Activated CD4-positive, alpha-beta T cell treated with anti-CD3 and anti-CD28 coated beads for 4 hours (primary cell): ENCODE results near the gene SYNE2.
"Not testable (repeated sequence)": the region's sequence is repeated elsewhere in the genome, so short reads cannot be mapped to it uniquely, and the experiment has no call there.

ENCODE experiments used
- DNase-seq, 2 donors: peaks; one replicate each; pipeline ENCODE4 v3.0.0-alpha.2; 2020

Gene SYNE2

DNA sequence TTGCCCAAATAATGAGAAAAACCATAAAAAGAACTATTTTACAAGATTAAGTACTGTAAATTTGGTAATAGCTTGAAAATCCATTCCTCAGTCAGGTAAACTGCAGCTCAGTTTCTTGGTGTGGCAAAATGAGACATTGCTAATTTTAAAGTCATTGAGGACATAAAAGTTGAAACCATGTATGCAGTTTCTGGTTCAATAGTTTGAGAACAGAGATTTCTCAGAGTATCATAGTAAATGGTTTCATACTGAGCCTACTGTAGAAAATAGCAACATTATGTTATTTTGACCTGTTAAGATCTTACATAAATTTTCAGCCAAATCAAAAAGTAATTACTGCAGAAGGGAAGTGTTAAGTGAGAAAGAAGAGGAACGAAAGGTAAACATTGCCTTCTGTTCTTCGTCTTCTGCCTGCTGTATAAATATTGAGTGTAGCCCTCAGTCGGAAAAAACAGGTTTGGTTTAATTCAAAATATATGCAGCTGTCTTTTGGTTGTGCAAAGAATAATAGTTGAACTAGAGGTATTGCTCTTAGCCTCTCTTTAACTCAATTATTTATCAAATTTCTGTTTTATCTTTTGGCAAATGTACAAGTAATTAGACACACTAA lies 119.6 kb downstream of the SYNE2 start:
- DNase-seq = no peak

DNA sequence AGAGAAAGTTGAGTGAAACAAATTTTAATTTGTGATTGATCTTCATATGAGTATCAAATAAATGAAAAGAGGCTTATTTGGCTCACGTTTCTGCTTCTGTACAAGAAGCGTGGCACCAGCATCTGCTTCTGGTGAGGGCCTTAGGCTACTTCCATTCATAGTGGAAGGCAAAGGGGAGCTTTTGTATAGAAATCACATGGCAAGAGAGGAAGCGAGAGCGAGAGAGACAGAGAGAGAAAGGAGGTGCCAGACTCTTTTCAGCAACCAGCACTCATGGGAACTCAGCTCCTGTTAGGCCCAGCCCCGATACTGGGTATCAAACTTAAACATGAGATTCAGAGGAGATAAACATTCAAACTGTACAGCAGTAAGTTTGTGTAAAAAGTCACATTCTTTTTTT lies 121.4 kb downstream of the SYNE2 start:
- no peak for DNase-seq

DNA sequence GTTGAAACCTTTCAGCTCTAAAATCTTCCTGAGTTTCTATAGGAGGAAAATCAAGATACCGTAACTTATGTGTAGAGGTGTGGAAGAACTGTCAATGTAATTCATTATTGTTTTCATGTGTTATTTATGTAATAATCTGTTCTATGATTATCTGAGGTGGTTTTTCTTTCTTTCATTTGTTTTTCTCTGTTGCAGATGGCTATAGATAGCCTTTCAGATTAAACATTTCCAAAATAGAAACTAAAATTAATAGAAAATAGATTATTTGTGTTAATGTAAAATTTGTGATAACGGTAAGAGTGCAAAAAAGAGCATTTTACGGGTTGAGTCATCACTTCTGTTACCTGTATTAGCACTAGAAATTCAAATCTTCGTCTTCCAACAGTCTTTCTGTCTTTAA lies 128.8 kb downstream of the SYNE2 start:
- DNase-seq = no peak

DNA sequence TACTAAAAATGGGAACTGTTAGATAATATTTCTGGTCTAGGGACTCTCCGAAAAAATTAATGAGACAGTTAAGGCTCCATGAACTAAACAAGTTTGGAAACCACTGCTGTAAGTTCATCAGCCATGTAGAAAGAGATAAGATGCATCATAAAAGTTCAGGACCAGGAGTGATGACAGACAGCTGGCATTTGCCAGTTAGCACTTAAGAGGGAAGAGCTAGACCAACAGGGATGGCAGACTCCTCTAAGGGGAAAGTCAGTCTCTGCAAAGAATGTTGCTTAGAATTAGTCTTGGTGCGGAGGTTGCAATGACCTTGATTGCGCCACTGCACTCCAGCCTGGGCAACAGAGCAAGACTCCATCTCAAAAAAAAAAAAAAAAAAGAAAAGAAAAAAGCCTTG lies 129.4 kb downstream of the SYNE2 start:
- no peak for DNase-seq

DNA sequence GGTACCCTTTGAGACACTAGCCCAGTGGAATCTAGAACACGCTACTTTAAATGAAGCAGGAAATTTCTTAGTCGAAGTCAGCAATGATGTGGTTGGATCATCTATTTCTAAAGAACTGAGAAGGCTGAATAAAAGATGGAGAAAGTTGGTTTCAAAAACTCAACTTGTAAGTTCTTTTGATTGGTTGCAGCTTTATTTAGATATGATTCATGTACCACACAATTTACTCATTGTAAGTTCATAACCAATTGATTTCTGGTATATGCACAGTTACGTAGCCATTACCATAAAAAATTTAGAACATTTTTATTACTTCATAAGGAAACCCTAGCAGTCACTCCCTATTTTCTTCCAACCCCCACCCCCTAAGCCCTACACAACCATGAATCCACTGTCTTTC lies 129.8 kb downstream of the SYNE2 start:
- DNase-seq = no peak

DNA sequence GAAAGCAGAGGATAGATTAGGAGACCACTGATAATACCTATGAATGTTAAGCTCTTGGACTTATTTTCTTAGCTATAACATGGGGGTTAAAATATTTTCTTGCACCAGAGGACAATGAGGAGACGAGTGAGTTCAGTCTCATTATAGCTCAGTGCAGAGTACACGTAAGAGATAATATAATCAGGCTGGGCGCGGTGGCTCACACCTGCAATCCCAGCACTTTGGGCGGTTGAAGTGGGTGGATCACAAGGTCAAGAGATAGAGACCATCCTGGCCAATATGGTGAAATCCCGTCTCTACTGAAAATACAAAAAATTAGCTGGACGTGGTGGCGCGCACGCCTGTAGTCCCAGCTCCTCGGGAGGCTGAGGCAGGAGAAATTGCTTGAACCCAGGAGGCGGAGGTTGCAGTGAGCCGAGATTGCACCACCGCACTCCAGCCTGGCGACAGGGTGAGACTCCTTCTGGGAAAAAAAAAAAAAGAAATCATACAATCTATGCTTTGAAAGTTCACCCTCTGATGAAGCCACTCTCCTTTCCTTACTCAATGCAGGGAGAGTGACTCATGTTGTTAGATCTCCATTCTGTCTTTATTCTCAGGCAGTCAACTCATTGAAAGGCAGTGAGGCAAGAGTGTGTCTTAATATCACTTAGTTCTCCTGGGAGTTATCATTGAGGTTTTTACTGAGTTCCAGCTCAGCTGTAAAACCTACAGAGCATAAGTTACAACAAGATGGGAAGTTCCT lies 134.2 kb downstream of the SYNE2 start:
- no peak for DNase-seq

DNA sequence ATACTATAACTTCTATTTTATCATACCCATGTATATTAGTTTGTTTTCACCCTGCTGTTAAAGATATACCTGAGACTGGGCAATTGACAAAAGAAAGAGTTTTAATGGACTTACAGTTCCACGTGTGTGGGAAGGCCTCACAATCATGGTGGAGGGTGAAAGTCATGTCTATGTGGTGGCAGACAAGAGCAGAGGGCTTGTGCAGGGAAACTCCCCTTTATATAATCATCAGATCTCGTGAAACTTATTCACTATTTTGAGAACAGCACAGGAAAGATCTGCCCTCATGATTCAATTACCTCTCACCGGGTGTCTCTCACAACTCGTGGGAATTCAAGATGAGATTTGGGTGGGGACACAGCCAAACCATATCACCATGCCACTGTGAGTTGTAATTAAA lies 135.8 kb downstream of the SYNE2 start:
- DNase-seq = no peak

DNA sequence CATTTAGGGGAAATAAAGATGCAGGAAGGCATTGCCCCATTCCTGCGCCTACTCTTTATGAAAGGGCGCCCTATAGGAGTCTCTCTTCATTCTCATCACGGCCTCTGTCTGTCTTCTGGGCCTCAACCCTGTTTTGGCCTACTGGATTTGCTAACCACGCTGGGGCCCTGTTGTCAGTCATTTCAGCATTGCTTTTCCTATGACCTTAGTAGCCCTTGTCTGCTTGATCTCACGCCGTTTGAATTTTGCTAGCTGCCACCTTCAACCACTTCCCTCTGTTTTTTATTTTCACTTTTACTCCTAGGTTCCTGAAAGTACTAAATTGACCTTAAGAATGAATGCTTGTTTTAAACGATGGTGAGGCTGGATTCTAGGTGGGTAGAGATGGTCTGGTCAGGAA lies 139.0 kb downstream of the SYNE2 start:
- no peak for DNase-seq

DNA sequence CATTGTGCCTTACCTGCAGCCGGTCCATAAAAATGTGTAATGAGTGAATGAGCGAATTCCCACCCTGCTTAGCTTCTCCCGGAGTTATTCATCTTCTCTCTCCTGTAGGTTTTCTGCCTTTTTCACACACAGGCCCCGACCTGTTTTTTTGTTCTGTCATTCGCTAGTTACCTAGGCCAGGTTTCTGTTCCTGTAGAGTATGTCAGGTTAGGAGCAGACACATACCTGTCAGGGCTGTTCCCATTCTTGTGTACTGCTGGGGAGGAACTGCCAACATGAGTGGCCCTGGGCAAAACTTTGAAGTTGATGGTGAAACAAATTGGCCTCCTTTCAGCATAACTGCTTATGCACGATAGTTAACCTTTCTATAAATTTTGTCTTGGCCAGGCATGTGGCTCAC lies 140.1 kb downstream of the SYNE2 start:
- no peak for DNase-seq

DNA sequence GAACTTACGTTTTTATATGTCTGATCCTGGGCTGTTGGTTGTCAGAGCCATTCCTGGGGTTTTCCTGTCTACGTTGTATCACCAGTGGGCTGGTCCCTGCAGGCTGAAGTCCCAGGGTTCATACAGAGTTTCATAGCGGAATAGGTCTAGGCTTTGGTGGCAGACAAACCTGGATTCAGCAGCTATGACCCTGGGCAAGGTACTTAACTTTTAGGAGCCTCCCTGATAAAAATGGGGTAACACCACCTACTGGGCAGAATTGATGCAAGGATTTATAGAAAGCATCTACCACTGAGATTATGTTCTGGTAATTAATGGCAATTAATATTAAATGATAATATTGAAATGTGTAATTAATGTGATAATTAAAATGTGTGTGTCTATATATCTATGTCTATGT lies 141.2 kb downstream of the SYNE2 start:
- DNase-seq = no peak

DNA sequence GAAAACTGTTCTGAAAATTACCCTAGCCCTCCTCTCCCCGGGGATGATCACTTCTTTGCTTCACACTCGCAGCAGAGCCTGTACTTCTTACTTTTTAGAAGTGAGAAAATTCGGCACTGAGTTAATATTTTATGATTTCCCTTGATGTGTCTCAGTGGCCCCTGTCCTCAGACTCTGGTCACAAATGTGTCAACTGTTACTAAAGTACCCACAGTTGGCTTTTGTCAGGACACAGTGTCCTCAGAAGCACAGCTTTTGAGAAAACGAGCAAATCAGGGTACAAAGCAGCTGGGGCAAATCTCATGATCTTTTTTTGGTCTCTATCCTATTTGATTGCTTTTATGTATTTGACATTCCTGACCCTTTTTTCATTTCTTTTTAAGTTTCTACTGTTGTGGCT lies 142.5 kb downstream of the SYNE2 start:
- DNase-seq = no peak

DNA sequence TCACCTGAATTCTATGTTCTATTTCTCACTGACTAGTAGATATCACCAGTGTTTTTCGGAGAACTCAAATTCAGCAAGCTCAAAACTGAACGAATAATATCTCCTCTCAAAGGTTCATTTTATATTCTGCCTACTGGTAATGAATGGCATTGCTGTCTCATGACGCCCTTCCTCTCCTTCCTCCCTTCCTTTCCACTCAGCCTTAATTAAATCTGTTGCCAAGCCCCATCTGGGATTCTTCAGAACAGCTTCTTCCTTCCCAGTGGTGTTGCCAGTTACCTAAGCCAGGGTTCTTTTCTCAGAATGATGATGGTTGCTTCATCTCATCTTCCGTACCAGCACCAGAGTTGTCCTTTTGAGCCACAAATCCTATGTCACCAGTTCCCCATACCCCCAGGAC lies 143.2 kb downstream of the SYNE2 start:
- DNase-seq = no peak

DNA sequence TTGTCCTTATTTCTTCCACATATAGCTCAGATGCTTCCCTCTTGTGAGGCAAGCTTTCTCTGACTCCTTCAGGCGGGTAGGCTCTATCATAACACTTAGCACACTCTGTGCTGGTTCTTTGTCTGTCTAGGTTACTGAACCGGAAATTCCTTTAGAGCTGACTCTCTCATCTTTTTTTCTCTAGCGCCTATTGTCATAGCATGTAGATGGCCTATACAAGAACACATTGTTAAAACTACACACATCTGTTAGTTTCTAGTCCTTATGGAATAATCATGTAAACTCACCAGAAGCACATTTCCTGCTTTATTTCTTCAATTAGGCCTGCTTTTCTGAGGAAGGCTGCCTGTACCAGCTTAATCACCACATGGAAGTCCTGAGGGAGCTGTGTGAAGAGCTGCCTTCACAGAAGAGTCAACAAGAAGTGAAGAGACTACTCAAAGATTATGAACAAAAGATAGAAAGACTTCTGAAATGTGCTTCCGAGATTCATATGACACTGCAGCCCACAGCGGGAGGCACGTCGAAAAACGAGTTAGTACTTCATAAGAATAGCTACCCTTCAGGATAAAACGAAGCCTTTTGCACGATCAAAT lies 143.9 kb downstream of the SYNE2 start:
- DNase-seq = no peak

DNA sequence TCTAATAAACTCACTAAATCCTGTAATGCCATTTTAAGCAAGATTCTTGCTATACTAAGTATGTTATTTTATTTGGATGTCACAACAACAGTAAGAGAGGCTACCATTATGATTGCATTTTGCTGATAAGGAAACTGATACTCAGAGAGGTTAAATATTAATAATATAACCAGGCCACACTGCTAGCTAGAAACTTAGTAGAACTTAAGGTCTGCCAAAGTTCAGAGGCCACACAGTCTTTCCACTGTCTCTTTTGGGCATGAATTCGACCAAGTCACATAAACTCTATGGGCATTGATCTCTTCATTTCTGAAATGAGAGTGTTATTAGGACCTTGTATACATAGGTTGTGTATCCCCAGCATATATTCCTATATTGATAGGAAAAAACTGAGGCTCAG lies 147.9 kb downstream of the SYNE2 start:
- DNase-seq = no peak

DNA sequence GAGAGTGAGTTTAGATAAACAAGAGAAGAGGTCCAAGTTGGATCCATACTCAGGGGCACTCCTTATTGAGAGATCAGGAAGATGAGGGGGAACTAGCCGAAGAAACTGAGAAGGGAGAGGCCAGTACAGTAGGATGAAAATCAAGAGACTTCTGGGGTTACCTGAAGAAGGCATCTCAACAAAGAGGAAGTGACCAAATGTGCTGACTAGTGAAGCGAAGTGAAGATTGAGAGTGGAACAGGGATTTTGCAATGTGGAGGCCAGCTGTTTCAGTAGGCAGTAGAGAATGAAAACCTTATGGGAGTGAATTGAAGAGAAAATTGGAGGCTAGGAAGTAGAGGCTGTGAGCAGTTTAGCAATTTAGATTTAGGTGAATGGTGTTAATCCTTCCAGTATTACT lies 153.0 kb downstream of the SYNE2 start:
- no peak for DNase-seq

DNA sequence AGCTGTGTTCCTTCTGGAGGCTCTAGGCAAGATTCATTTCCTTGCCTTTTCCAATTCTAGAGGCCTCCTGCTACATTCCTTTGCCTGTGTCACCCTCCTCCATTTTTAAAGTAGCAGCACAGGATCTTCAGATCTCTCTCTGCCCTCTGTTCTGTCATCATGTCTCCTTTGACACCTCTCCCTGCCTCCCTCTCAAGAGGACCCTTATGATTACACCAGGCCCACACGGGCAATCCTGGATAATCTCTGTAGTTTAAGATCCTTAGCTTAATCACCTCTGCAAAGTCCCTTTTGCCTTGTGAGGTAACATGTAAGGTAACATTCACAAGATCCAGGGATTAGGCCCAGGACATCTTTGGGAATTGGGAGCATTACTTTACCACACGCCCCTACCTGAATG lies 155.2 kb downstream of the SYNE2 start:
- no peak for DNase-seq

DNA sequence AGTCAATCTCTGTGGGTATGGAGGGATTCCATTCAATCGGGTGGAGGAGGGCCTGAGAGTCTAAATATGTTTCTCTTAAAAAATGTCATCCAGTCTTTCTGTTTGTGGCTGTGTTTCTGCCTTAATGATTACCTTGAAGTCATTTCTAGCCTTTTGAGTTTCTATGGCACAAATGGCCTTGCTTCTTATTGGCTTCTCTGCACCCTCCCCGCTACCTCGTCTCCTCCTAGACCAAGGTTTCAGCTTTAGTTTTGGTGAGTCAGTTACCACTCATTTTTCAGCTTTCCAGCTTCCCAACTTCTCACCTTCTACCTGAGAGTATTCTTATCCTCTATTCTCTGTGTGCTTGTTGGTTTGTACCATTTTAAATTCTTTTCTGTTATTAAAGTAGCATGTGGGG lies 159.2 kb downstream of the SYNE2 start:
- no peak for DNase-seq

DNA sequence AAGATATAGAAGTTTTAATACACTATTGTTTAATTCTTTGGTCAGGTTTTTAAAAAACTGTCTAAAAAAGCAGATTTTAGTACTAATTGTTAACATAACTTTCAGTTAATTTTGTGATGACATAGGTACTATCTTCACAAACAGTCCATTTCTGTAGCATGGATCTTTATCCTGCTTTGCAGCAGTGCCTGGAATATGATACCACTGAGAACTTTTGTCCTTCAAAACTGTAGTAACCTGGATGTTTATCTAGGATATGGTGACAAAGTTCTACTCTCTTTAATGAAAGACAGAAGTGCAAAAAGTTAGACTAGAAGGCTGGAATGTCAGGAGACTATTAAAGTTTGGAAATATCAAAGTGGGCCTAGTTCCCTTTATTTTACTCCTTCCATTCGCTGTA lies 159.9 kb downstream of the SYNE2 start:
- no peak for DNase-seq

DNA sequence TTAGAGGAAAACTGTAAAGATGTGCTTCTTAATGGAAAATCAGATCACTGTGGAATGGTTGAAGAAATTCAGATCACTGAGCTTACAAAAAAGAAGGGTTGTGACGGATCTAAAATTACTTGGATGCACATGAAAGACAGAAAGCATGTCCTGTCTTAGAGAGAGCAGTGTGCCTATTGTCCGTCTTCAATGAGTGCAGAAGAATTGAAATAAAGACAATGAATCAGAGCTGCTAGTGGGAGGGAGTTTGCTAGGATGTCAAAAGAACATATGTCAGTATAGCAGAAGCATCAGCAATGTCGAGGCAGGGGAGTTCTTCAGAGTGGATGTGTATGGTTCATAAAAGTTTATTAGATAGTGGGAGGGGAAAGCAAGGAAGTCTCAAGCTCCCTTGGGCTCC lies 172.7 kb downstream of the SYNE2 start:
- no peak for DNase-seq

DNA sequence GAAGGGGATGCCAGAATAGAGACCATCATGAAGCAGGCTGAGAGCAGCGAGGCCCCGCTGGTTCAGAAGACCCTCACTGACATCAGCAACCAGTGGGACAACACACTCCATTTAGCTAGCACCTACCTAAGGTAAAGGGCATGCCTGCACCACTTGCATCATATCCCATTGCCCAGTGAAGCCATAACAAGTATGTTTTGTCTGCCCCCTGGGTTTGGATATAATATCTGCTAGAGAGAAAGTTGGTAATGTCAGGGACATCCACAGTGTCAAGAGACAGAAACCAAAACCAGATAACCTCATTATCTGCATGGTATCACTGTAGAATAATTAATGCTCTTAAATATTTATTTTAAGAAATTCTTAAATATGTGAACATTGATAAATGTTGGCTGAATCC lies 173.8 kb downstream of the SYNE2 start:
- no peak for DNase-seq

DNA sequence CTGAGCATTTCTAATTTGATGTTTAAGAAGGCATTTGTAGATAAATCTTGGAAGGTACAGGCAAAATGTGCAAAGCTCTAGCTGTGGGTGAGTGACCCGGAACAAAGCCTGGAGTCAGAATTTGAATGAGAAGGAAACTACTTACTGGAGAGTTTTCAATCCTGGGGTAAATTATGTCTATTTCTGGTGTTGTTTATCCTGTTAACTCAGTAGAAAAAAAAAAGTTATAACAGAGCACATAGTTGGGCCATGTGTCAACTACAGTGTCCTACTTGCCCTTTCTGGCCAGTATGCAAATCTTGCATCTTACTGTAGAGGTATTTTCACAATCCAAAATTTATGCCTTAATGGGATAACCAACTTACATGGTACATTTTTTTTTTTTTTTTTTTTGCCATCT lies 182.3 kb downstream of the SYNE2 start:
- DNase-seq = no peak

DNA sequence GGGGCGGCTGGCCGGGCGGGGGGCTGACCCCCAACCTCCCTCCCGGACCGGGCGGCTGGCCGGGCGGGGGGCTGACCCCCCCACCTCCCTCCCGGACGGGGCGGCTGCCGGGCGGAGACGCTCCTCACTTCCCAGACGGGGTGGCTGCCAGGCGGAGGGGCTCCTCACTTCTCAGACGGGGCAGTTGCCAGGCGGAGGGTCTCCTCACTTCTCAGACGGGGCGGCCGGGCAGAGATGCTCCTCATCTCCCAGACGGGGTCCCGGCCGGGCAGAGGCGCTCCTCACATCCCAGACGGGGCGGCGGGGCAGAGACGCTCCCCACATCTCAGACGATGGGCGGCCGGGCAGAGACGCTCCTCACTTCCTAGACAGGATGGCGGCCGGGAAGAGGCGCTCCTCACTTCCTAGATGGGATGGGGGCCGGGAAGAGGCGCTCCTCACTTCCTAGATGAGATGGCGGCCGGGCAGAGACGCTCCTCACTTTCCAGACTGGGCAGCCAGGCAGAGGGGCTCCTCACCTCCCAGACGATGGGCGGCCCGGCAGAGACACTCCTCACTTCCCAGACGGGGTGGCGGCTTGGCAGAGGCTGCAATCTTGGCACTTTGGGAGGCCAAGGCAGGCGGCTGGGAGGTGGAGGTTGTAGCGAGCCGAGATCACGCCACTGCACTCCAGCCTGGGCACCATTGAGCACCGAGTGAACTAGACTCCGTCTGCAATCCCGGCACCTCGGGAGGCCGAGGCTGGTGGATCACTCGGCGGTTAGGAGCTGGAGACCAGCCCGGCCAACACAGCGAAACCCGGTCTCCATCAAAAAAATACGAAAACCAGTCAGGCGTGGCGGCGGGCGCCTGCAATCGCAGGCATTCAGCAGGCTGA lies 185.3 kb downstream of the SYNE2 start:
- not testable (repeated sequence) for DNase-seq

DNA sequence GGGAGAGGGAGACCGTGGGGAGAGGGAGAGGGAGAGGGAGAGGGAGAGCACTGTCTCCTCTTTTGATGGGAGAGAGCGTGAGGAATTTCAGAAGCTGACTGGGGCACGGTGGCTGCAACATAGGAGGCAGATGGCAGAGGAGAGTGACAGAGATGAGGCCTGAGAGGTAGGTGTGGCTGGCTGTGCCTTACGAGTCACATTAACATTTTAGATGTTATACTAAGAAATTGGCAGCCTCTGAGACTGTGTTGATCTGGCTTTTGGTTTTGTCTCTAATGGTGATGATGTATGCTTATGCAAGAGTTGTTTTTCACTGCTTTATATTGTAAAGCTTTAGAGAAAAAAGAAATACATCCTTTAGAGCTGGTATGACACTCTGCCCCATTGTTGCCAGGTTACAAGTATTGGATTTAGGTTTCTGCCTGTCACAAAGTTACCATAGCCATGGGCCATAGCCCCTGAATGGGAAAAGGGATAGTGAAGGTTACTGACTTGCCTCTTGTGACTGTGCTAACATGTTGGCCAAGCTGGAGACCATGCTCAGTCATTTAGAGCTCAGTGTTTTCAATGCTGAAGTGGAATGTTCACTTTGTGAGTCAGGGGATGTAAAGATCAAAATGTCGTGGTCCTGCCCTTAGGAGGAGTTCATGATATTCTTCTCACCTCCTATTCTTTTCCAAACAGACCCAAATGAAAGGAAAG lies 186.2 kb downstream of the SYNE2 start:
- DNase-seq = no peak
